ENCODE data around the gene MLPH.

MLPH gene

GRCh38 chr2:237536083-237536415 lies 49.0 kb downstream of the MLPH start:
- TF ChIP-seq CTCF (IDR thresholded peaks at IDR 0.05) = no peak

GRCh38 chr2:237536617-237537016 lies 49.6 kb downstream of the MLPH start:
- TF ChIP-seq CTCF (IDR thresholded peaks at IDR 0.05) = no peak

- TF ChIP-seq CTCF (IDR thresholded peaks at IDR 0.05) = no peak
Measured at GRCh38 chr2:237538001-237538720, 51.1 kb downstream of the MLPH start.

GRCh38 chr2:237538901-237539300 lies 51.9 kb downstream of the MLPH start:
- TF ChIP-seq CTCF (IDR thresholded peaks at IDR 0.05) = no peak

GRCh38 chr2:237539681-237540080 lies 52.6 kb downstream of the MLPH start:
- no peak for TF ChIP-seq CTCF (IDR thresholded peaks at IDR 0.05)

GRCh38 chr2:237540223-237540775 lies 53.2 kb downstream of the MLPH start:
- TF ChIP-seq CTCF (IDR thresholded peaks at IDR 0.05) = no peak

GRCh38 chr2:237540823-237541222 lies 53.8 kb downstream of the MLPH start:
- TF ChIP-seq CTCF (IDR thresholded peaks at IDR 0.05) = no peak

GRCh38 chr2:237541243-237541642 lies 54.2 kb downstream of the MLPH start:
- TF ChIP-seq CTCF (IDR thresholded peaks at IDR 0.05) = no peak

Data from LNCAP (cell line).